ENCODE results near the gene ADCY6.

Gene ADCY6

DNA sequence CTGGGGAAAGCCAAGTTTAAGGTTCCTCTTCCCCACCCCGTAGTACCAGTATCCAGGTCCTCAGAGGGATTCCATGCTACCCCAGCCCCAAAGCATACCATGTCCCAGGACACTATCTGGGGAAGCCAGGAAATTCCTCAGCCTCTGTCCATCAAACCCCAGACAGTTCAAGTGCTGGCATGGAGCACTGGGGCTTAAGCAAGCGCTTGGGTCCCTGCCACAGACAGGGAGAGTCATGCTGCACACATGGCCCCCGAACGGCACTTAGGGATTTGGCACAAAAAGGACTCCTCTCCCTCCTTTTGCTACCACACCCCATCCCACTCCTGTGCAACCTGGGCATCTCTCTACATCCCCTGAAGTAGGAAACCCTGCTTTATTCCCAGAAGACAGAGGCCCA, 21.8 kb downstream of the ADCY6 start:
- in situ Hi-C loops (cut with HindIII; ENCODE audit: low sequenced_read_pairs) = no loop called here
- TF ChIP-seq CTCF (IDR thresholded peaks at IDR 0.05; ENCODE audit: low read depth, low read length) = no peak
- DNase-seq (ENCODE audit: low read depth, low spot score) = no peak
- no peak overlapping the region for H3K4me3 ChIP-seq (ENCODE audit: low read depth, low read length)

GRCh38 chr12:48765753-48766162, 23.1 kb downstream of the ADCY6 start:
- in situ Hi-C loops (cut with HindIII; ENCODE audit: low sequenced_read_pairs) = no loop called here
- DNase-seq (ENCODE audit: low read depth, low spot score) = no peak
- no peak for TF ChIP-seq CTCF (IDR thresholded peaks at IDR 0.05; ENCODE audit: low read depth, low read length)
- H3K4me3 ChIP-seq (ENCODE audit: low read depth, low read length) = no peak overlapping the region

DNA sequence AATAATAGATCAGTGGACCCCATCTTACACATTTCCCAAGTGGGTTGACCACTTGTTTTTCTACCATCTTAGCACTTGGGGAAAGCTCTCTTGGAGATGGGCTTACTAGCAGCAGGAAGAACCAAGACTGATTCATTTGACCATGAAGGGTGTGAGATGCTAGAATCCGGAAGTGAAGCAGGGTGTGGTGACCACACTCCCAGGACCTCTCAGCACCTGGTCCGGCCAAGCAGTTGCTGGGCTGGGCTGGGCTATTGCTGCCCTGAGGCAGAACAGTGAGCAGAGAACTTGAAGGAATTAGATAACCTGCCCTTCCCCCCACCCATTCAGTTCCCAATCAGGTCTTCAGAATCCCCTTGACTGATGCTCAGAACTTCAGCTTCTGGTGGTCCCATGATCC, 24.4 kb downstream of the ADCY6 start:
- no peak for DNase-seq (ENCODE audit: low read depth, low spot score)
- in situ Hi-C loops (cut with HindIII; ENCODE audit: low sequenced_read_pairs) = no loop called here
- no peak overlapping the region for H3K4me3 ChIP-seq (ENCODE audit: low read depth, low read length)
- no peak for TF ChIP-seq CTCF (IDR thresholded peaks at IDR 0.05; ENCODE audit: low read depth, low read length)

DNA sequence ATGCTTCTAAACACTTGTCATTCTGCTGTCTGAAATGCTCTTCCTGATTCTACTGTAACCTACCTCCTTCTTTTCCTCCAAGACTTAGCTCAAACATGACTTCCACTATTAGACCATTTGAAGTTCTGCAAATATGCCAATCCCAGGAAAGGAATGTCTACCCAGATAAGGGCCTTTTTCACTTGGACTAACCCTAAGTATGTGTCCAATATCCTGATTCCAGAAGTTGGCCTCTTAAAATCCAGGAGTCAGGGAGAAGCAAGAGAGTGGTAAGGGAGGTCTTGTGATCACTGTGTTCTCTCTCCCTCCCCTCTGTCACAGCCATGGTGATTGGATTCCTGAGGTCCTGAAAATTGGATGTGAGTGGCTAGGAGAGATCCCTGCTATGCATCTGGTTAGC, 30.2 kb downstream of the ADCY6 start:
- no peak overlapping the region for H3K4me3 ChIP-seq (ENCODE audit: low read depth, low read length)
- TF ChIP-seq CTCF (IDR thresholded peaks at IDR 0.05; ENCODE audit: low read depth, low read length) = no peak
- DNase-seq (ENCODE audit: low read depth, low spot score) = no peak
- in situ Hi-C loops (cut with HindIII; ENCODE audit: low sequenced_read_pairs) = no loop called here

- DNase-seq (ENCODE audit: low read depth, low spot score) = no peak
- in situ Hi-C loops (cut with HindIII; ENCODE audit: low sequenced_read_pairs) = no loop called here
- no peak overlapping the region for H3K4me3 ChIP-seq (ENCODE audit: low read depth, low read length)
- no peak for TF ChIP-seq CTCF (IDR thresholded peaks at IDR 0.05; ENCODE audit: low read depth, low read length)
These were observed 30.7 kb downstream of the ADCY6 start for GRCh38 chr12:48758186-48758585.

GRCh38 chr12:48750769-48751356, 38.0 kb downstream of the ADCY6 start:
- no peak for TF ChIP-seq CTCF (IDR thresholded peaks at IDR 0.05; ENCODE audit: low read depth, low read length)
- in situ Hi-C loops (cut with HindIII; ENCODE audit: low sequenced_read_pairs) = no loop called here
- H3K4me3 ChIP-seq (ENCODE audit: low read depth, low read length) = no peak overlapping the region
- DNase-seq (ENCODE audit: low read depth, low spot score) = no peak

DNA sequence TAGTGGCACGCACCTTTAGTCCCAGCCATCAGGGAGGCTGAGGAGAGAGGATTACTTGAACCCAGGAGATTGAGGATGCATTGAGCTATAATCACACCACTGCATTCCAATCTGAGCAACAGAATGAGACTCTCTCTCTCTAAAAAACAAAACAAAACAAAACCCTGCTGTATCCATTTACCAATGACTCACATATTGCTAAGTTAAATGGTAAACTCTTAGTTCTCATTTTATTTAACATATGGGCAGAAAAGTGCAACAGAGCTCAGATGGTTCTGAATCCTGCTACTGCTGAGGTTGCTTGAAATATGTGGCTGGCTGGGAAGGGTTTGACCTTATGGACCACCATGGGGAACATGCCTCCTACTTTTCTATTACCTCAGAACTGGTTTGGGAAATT, 38.7 kb downstream of the ADCY6 start:
- H3K4me3 ChIP-seq (ENCODE audit: low read depth, low read length) = no peak overlapping the region
- TF ChIP-seq CTCF (IDR thresholded peaks at IDR 0.05; ENCODE audit: low read depth, low read length) = no peak
- in situ Hi-C loops (cut with HindIII; ENCODE audit: low sequenced_read_pairs) = no loop called here
- DNase-seq (ENCODE audit: low read depth, low spot score) = peak; percentile 5

Measured in astrocyte of the spinal cord (primary cell).